Activated T-cell treated with anti-CD3 and anti-CD28 coated beads, Interleukin-2, amount 50 U/mL, for 4 hours (primary cell): Measurements from ENCODE around the gene HLX. TPM values are rescaled to one million over a fixed set of nuclear protein-coding genes. Genes with fewer than 3 reads are reported as not detected.

Source experiments
- ATAC-seq, 2 donors: fragments of 200-7000 bp; cut with Tn5 transposase; one replicate each; pipeline ENCODE4 v1.10.0; 2021
- DNase-seq: peaks from one replicate; pipeline ENCODE4 v3.0.0-alpha.2; 2020
- H3K27me3 Mint-ChIP-seq: one replicate; pipeline ENCODE4 v1.8.0; 2021; ENCODE audit warnings: low read depth, mixed read lengths
- H3K36me3 Mint-ChIP-seq: one replicate; pipeline ENCODE4 v1.8.0; 2022; ENCODE audit warnings: mixed read lengths; ENCODE audit not compliant: insufficient read depth
- H3K4me1 Mint-ChIP-seq: one replicate; pipeline ENCODE4 v1.8.0; 2021; ENCODE audit warnings: low read depth, mixed read lengths
- H3K4me3 Mint-ChIP-seq: one replicate; pipeline ENCODE4 v1.8.0; 2021; ENCODE audit warnings: mild to moderate bottlenecking, moderate library complexity, mixed read lengths
- H3K9me3 Mint-ChIP-seq: one replicate; pipeline ENCODE4 v1.8.0; 2021; ENCODE audit warnings: mixed read lengths
- total RNA-seq, 3 donors: library from RNA; stranded (reverse); gene quantifications; one replicate each; pipeline ENCODE4 v1.2.1, GENCODE V29; 2021

Gene HLX
- total RNA-seq, 3 donors from 2014 or later, result 0.30 to 2.4 (median 0.47) TPM

GRCh38 chr1:220877377-220878095 is 1.7 kb upstream of the HLX start:
- peaks cover 77% of the 10 kb centered on the region for H3K27me3 Mint-ChIP-seq
- peak overlapping the region; percentile 8 for H3K4me3 Mint-ChIP-seq
- ATAC-seq (no peak), DNase-seq (no peak)
- peaks cover 33% of the 10 kb centered on the region for H3K4me1 Mint-ChIP-seq
- no peaks in the 10 kb centered on the region for H3K36me3 Mint-ChIP-seq
- H3K9me3 Mint-ChIP-seq, result no peaks in the 10 kb centered on the region

GRCh38 chr1:220878191-220879075 is 810 bp upstream of the HLX start:
- Mint-ChIP-seq H3K4me3 (peak overlapping the region; percentile 72), H3K36me3 (peaks cover 1% of the 10 kb centered on the region), H3K9me3 (no peaks in the 10 kb centered on the region), H3K27me3 (peaks cover 77% of the 10 kb centered on the region), H3K4me1 (peaks cover 33% of the 10 kb centered on the region)
- no peak for DNase-seq
- no peak for ATAC-seq

- no peak for DNase-seq
Observed at GRCh38 chr1:220879509-220880361, 492 bp downstream of the HLX start.

GRCh38 chr1:220880362-220880670 is 1.1 kb downstream of the HLX start:
- ATAC-seq, result no peak
- DNase-seq, result no peak
- no peaks in the 10 kb centered on the region for H3K9me3 Mint-ChIP-seq
- peak overlapping the region; percentile 65 for H3K4me3 Mint-ChIP-seq
- H3K36me3 Mint-ChIP-seq, result peaks cover 1% of the 10 kb centered on the region
- peaks cover 33% of the 10 kb centered on the region for H3K4me1 Mint-ChIP-seq
- H3K27me3 Mint-ChIP-seq, result peaks cover 70% of the 10 kb centered on the region

More at GRCh38 chr1:220879509-220880361, 492 bp downstream of the HLX start:
- H3K9me3 Mint-ChIP-seq, result no peaks in the 10 kb centered on the region
- ATAC-seq, result peak; percentile 13 to 37
- H3K36me3 Mint-ChIP-seq, result peaks cover 1% of the 10 kb centered on the region
- peaks cover 33% of the 10 kb centered on the region for H3K4me1 Mint-ChIP-seq
- peaks cover 74% of the 10 kb centered on the region for H3K27me3 Mint-ChIP-seq
- peak overlapping the region; percentile 72 for H3K4me3 Mint-ChIP-seq

GRCh38 chr1:220880726-220881506 is 1.7 kb downstream of the HLX start:
- Mint-ChIP-seq H3K4me3 (peak overlapping the region; percentile 65), H3K36me3 (peaks cover 1% of the 10 kb centered on the region), H3K9me3 (no peaks in the 10 kb centered on the region), H3K27me3 (peaks cover 70% of the 10 kb centered on the region), H3K4me1 (peaks cover 33% of the 10 kb centered on the region)
- no peak for DNase-seq
- peak in 1 of 2 donors; percentile 32 for ATAC-seq

GRCh38 chr1:220882061-220882891 is 3.0 kb downstream of the HLX start:
- no peak overlapping the region for H3K4me3 Mint-ChIP-seq

GRCh38 chr1:220884109-220884980 is 5.1 kb downstream of the HLX start:
- H3K36me3 Mint-ChIP-seq, result peaks cover 1% of the 10 kb centered on the region
- ATAC-seq (no peak), DNase-seq (no peak)
- H3K9me3 Mint-ChIP-seq, result no peaks in the 10 kb centered on the region
- H3K27me3 Mint-ChIP-seq, result peaks cover 65% of the 10 kb centered on the region
- peaks cover 14% of the 10 kb centered on the region for H3K4me1 Mint-ChIP-seq
- no peak overlapping the region for H3K4me3 Mint-ChIP-seq

More at GRCh38 chr1:220882061-220882891, 3.0 kb downstream of the HLX start:
- ATAC-seq, result no peak
- DNase-seq, result no peak
- Mint-ChIP-seq H3K9me3 (no peaks in the 10 kb centered on the region), H3K27me3 (peaks cover 67% of the 10 kb centered on the region), H3K36me3 (peaks cover 1% of the 10 kb centered on the region), H3K4me1 (peaks cover 32% of the 10 kb centered on the region)

- ATAC-seq (no peak), DNase-seq (no peak)
- Mint-ChIP-seq H3K4me3 (no peak overlapping the region), H3K4me1 (peaks cover 13% of the 10 kb centered on the region), H3K27me3 (peaks cover 70% of the 10 kb centered on the region), H3K36me3 (peaks cover 1% of the 10 kb centered on the region), H3K9me3 (no peaks in the 10 kb centered on the region)
Observed at GRCh38 chr1:220884981-220885918, 6.0 kb downstream of the HLX start.

GRCh38 chr1:220885971-220886370 is 6.7 kb downstream of the HLX start:
- DNase-seq, result no peak
- peaks cover 6% of the 10 kb centered on the region for H3K4me1 Mint-ChIP-seq
- peaks cover 1% of the 10 kb centered on the region for H3K36me3 Mint-ChIP-seq
- peaks cover 70% of the 10 kb centered on the region for H3K27me3 Mint-ChIP-seq
- H3K4me3 Mint-ChIP-seq, result no peak overlapping the region
- no peak for ATAC-seq
- no peaks in the 10 kb centered on the region for H3K9me3 Mint-ChIP-seq

GRCh38 chr1:220886470-220887201 is 7.4 kb downstream of the HLX start:
- peaks cover 1% of the 10 kb centered on the region for H3K36me3 Mint-ChIP-seq
- no peak for DNase-seq
- H3K4me3 Mint-ChIP-seq, result no peak overlapping the region
- H3K27me3 Mint-ChIP-seq, result peaks cover 71% of the 10 kb centered on the region
- H3K9me3 Mint-ChIP-seq, result no peaks in the 10 kb centered on the region
- H3K4me1 Mint-ChIP-seq, result no peaks in the 10 kb centered on the region
- no peak for ATAC-seq

GRCh38 chr1:220887202-220887519 is 7.9 kb downstream of the HLX start:
- no peak overlapping the region for H3K4me3 Mint-ChIP-seq
- no peaks in the 10 kb centered on the region for H3K9me3 Mint-ChIP-seq
- peaks cover 72% of the 10 kb centered on the region for H3K27me3 Mint-ChIP-seq
- peaks cover 1% of the 10 kb centered on the region for H3K36me3 Mint-ChIP-seq
- no peaks in the 10 kb centered on the region for H3K4me1 Mint-ChIP-seq
- ATAC-seq, result no peak
- no peak for DNase-seq
